ENCODE data around the gene PFKFB2. TPM values are rescaled to one million over a fixed set of nuclear protein-coding genes. Genes with fewer than 3 reads are reported as not detected.

PFKFB2 gene
- total RNA-seq, 1 donor from 2014 or later, result 10.0 TPM

DNA sequence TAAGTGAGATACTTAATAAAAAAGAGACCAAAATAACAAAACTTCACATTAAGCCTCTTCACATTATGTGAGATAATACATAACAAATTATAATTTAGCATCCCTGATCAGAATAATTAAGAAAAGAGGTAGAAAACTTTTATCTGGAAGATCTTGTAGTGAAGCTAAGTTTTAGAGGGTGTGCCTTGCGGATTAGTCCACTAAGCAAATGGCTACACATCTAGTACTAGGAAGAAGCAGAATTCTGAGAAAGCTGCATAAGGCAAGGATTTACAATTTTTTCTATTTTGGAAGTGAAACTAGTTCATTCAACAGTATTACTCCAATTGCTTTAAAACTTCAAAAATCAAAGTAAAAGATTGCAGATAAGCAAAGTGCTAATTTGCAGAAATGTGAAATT lies 5.6 kb upstream of the PFKFB2 start:
- peaks cover 42% of the 10 kb centered on the region for H4K20me1 ChIP-seq (ENCODE audit: low read depth)
- TF ChIP-seq EZH2phosphoT487 (IDR thresholded peaks at IDR 0.05) (no peak), EZH2 (IDR thresholded peaks at IDR 0.05) (no peak)
- TF ChIP-seq, protein P1, sequence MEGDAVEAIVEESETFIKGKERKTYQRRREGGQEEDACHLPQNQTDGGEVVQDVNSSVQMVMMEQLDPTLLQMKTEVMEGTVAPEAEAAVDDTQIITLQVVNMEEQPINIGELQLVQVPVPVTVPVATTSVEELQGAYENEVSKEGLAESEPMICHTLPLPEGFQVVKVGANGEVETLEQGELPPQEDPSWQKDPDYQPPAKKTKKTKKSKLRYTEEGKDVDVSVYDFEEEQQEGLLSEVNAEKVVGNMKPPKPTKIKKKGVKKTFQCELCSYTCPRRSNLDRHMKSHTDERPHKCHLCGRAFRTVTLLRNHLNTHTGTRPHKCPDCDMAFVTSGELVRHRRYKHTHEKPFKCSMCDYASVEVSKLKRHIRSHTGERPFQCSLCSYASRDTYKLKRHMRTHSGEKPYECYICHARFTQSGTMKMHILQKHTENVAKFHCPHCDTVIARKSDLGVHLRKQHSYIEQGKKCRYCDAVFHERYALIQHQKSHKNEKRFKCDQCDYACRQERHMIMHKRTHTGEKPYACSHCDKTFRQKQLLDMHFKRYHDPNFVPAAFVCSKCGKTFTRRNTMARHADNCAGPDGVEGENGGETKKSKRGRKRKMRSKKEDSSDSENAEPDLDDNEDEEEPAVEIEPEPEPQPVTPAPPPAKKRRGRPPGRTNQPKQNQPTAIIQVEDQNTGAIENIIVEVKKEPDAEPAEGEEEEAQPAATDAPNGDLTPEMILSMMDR (IDR thresholded peaks at IDR 0.05), result no peak
- H3K79me2 ChIP-seq (ENCODE audit: low read depth), result peaks cover 55% of the 10 kb centered on the region
- H3F3A ChIP-seq (ENCODE audit: low read depth), result peaks cover 24% of the 10 kb centered on the region
- H3K27ac Mint-ChIP-seq, result no peak overlapping the region
- H3K4me1 Mint-ChIP-seq, result peaks cover 36% of the 10 kb centered on the region
- H2AFZ ChIP-seq (replicated peaks), result no peak overlapping the region
- peaks cover 20% of the 10 kb centered on the region for H3K36me3 Mint-ChIP-seq
- no peak for DNase-seq (ENCODE audit: low spot score)
- H3K9ac ChIP-seq, result no peak overlapping the region
- H3K27me3 ChIP-seq, result no peaks in the 10 kb centered on the region
- H3K4me3 Mint-ChIP-seq, result no peak overlapping the region
- peaks cover 3% of the 10 kb centered on the region for H3K27me3 Mint-ChIP-seq (ENCODE audit: insufficient read depth, low read depth)
- H3K36me3 ChIP-seq, result no peaks in the 10 kb centered on the region
- H3K4me1 ChIP-seq, result peaks cover 28% of the 10 kb centered on the region
- H3K9me3 Mint-ChIP-seq, result peaks cover under 1% of the 10 kb centered on the region
- H3K4me3 ChIP-seq, result no peak overlapping the region
- peak overlapping the region; percentile 19 for H3K4me2 ChIP-seq
- H3K9me3 ChIP-seq (ENCODE audit: low read depth), result no peaks in the 10 kb centered on the region
- no peak overlapping the region for H3K27ac ChIP-seq

DNA sequence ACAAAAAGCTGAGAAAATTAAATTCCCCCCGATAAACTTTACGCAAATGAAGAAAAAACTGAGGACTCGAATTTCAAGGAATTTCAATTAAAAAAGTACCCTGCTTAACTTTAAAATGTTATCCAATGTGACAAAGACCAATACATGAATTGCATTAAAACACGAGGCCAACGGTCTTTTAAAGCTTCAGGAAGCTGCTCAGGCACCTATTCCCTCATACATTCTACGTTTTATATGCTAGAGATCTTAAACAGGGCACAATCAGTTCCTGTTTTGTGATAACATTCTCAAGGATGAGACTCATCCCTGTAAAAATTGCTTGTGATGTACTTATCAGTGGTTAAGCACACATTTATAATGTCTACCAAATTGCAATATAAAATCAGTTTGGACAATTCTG lies 5.0 kb upstream of the PFKFB2 start:
- Histone ChIP-seq H3K9ac (no peak overlapping the region), H2AFZ (replicated peaks) (no peak overlapping the region), H3K27me3 (no peaks in the 10 kb centered on the region), H4K20me1 (ENCODE audit: low read depth) (peaks cover 42% of the 10 kb centered on the region), H3K4me1 (peaks cover 28% of the 10 kb centered on the region), H3K4me2 (peak overlapping the region; percentile 19), H3K79me2 (ENCODE audit: low read depth) (peaks cover 55% of the 10 kb centered on the region), H3K36me3 (no peaks in the 10 kb centered on the region), H3K4me3 (no peak overlapping the region), H3F3A (ENCODE audit: low read depth) (peaks cover 27% of the 10 kb centered on the region), H3K9me3 (ENCODE audit: low read depth) (no peaks in the 10 kb centered on the region), H3K27ac (no peak overlapping the region)
- Mint-ChIP-seq H3K4me1 (peaks cover 39% of the 10 kb centered on the region), H3K36me3 (peaks cover 17% of the 10 kb centered on the region), H3K27me3 (ENCODE audit: insufficient read depth, low read depth) (peaks cover 3% of the 10 kb centered on the region), H3K27ac (no peak overlapping the region), H3K9me3 (no peaks in the 10 kb centered on the region), H3K4me3 (no peak overlapping the region)
- DNase-seq (ENCODE audit: low spot score), result no peak
- TF ChIP-seq EZH2 (IDR thresholded peaks at IDR 0.05), result no peak
- no peak for TF ChIP-seq EZH2phosphoT487 (IDR thresholded peaks at IDR 0.05)
- TF ChIP-seq, protein P1 (IDR thresholded peaks at IDR 0.05), result no peak

GRCh38 chr1:207049054-207049453 lies 4.0 kb upstream of the PFKFB2 start:
- peak overlapping the region; percentile 89 for H3K4me2 ChIP-seq
- H3K36me3 Mint-ChIP-seq, result peaks cover 16% of the 10 kb centered on the region
- no peaks in the 10 kb centered on the region for H3K9me3 Mint-ChIP-seq
- no peak overlapping the region for H3K4me3 ChIP-seq
- H3F3A ChIP-seq (ENCODE audit: low read depth), result peaks cover 27% of the 10 kb centered on the region
- DNase-seq (ENCODE audit: low spot score), result no peak
- H3K27me3 ChIP-seq, result peaks cover 7% of the 10 kb centered on the region
- H3K79me2 ChIP-seq (ENCODE audit: low read depth), result peaks cover 55% of the 10 kb centered on the region
- H3K27me3 Mint-ChIP-seq (ENCODE audit: insufficient read depth, low read depth), result peaks cover 9% of the 10 kb centered on the region
- H3K27ac Mint-ChIP-seq, result no peak overlapping the region
- H3K9ac ChIP-seq, result no peak overlapping the region
- peak overlapping the region; percentile 95 for H3K4me3 Mint-ChIP-seq
- H3K9me3 ChIP-seq (ENCODE audit: low read depth), result no peaks in the 10 kb centered on the region
- no peaks in the 10 kb centered on the region for H3K36me3 ChIP-seq
- H3K27ac ChIP-seq, result no peak overlapping the region
- peaks cover 39% of the 10 kb centered on the region for H4K20me1 ChIP-seq (ENCODE audit: low read depth)
- H3K4me1 ChIP-seq, result peaks cover 28% of the 10 kb centered on the region
- H3K4me1 Mint-ChIP-seq, result peaks cover 39% of the 10 kb centered on the region
- TF ChIP-seq, protein P1 (IDR thresholded peaks at IDR 0.05), result no peak
- TF ChIP-seq EZH2 (IDR thresholded peaks at IDR 0.05) (no peak), EZH2phosphoT487 (IDR thresholded peaks at IDR 0.05) (no peak)
- no peak overlapping the region for H2AFZ ChIP-seq (replicated peaks)

All from neural progenitor cell (in vitro differentiated cells).